Testis (tissue), 3 donors: ENCODE measurements around the gene UPK1A. TPM values are rescaled to one million over a fixed set of nuclear protein-coding genes. Genes with fewer than 3 reads are reported as not detected.
"Not testable (repeated sequence)": the region's sequence is repeated elsewhere in the genome, so short reads cannot be mapped to it uniquely, and the experiment has no call there.

Experiments used
- DNase-seq: peaks from one replicate; pipeline ENCODE4 v3.0.0-alpha.2; 2019
- H3K27ac ChIP-seq, 2 donors: fragments of 200-600 bp; sonication (generic); one replicate each; pipeline ENCODE4 v1.5.1; 2019
- H3K27me3 ChIP-seq: fragments of 200-600 bp; sonication (generic); one replicate; pipeline ENCODE4 v1.5.1; 2019
- H3K36me3 ChIP-seq: fragments of 200-600 bp; sonication (generic); one replicate; pipeline ENCODE4 v1.5.1; 2017; ENCODE audit warnings: low read depth; ENCODE audit errors: missing control alignments
- H3K4me1 ChIP-seq: fragments of 200-600 bp; sonication (generic); one replicate; pipeline ENCODE4 v1.5.1; 2019
- H3K4me3 ChIP-seq, 2 donors: fragments of 200-600 bp; sonication (generic); one replicate each; pipeline ENCODE4 v1.5.1; 2017 to 2019
- H3K9me3 ChIP-seq: fragments of 200-600 bp; sonication (generic); one replicate; pipeline ENCODE4 v1.5.1; 2017
- CTCF ChIP-seq, 3 experiments: fragments of 450-650 bp in 2 of 3; fragments of 200-600 bp in 1 of 3; sonication (generic) in 1 of 3; IDR thresholded peaks; one replicate each; pipeline ENCODE4 v1.5.1; 2016 to 2019; ENCODE audit warnings: antibody characterized with exemption in 3 of 3, mild to moderate bottlenecking in 2 of 3, moderate library complexity in 1 of 3
- POLR2A ChIP-seq: fragments of 450-650 bp; IDR thresholded peaks from one replicate; pipeline ENCODE4 v1.6.1; 2017; ENCODE audit warnings: antibody characterized with exemption, mild to moderate bottlenecking, moderate library complexity
- WGBS, 2 donors: methylation state at CpG; one replicate each; pipeline ENCODE4 v1.1.5; 2018; 5-methylcytosine and 5-hydroxymethylcytosine counted together
- intact Hi-C: fragments of 100-400 bp; cut with DNase I; formaldehyde crosslinking; loops from one replicate; pipeline ENCODE4 v1.15.1; 2023; ENCODE audit warnings: low total_unique reads
- polyA plus RNA-seq: library from polyadenylated mRNA; stranded (reverse); fragments of 350-450 nt; fragmentation: Illumina TruSeq; extraction: RNeasy Lipid Tissue Mini Kit (QIAGEN cat#74804); gene quantifications from one replicate; pipeline ENCODE4 v1.2.3, GENCODE V29; 2014; ENCODE audit warnings: low read depth, low replicate concordance; ENCODE audit not compliant: insufficient read depth
- total RNA-seq, 2 donors: library from RNA; depleted of rRNA; stranded (reverse); fragments of >200 nt; gene quantifications; one replicate each; pipeline ENCODE4 v1.2.3, GENCODE V29; 2016

The UPK1A gene
- total and polyA plus RNA-seq, 3 donors from 2014 or later: 0.37 to 1.0 (median 0.47) TPM

DNA sequence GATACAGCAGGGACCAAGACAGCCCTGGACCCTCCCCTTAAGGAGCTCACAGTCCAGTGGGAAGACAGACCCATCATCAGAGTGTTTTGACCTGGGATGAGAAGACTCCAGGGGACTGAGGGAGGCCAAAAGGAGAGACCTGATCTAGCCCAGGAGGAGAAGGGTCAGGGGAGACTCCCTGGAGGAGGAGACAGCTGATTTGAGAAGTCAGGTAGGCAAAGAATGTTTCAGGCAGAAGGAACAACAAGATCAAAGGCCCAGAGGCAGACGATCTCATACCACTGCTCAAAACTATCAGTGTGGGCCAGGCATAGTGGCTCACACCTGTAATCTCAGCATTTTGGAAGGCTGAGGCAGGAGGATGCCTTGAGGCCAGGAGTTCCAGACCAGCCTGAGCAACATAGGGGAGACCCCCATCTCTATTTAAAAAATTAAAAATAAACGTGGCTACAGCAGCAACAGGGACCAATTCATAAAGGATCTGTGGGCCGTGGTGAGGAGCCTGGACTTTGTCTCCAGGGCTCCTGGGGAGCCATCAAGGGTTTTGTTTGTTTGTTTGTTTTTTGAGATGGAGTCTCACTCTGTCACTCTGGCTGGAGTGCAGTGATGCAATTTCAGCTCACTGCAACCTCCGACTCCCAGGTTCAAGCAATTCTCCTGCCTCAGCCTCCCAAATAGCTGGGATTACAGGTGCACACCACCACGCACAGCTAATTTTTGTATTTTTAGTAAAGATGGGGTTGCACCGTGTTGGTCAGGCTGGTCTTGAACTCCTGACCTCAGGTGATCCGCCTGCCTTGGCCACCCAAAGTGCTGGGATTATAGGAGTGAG, 20.4 kb upstream of the UPK1A start:
- 65 to 74% methylated on average over 7 of the region's 7 CpGs for WGBS, 2 donors
- H3K27me3 ChIP-seq: no peaks in the 10 kb centered on the region
- DNase-seq: no peak
- H3K4me3 ChIP-seq: no peak overlapping the region
- H3K4me1 ChIP-seq: peaks cover 8% of the 10 kb centered on the region
- H3K36me3 ChIP-seq: no peaks in the 10 kb centered on the region
- H3K27ac ChIP-seq: peak overlapping the region in 1 of 2 donors; percentile 78
- no peak for TF ChIP-seq POLR2A
- TF ChIP-seq CTCF (IDR thresholded peaks at IDR 0.05): no peak
- H3K9me3 ChIP-seq: no peaks in the 10 kb centered on the region
- intact Hi-C loops: loop anchor here (10.0 kb wide), 1 partner anchor 101 kb away; the partner anchor contains the start of gene TMEM147

DNA sequence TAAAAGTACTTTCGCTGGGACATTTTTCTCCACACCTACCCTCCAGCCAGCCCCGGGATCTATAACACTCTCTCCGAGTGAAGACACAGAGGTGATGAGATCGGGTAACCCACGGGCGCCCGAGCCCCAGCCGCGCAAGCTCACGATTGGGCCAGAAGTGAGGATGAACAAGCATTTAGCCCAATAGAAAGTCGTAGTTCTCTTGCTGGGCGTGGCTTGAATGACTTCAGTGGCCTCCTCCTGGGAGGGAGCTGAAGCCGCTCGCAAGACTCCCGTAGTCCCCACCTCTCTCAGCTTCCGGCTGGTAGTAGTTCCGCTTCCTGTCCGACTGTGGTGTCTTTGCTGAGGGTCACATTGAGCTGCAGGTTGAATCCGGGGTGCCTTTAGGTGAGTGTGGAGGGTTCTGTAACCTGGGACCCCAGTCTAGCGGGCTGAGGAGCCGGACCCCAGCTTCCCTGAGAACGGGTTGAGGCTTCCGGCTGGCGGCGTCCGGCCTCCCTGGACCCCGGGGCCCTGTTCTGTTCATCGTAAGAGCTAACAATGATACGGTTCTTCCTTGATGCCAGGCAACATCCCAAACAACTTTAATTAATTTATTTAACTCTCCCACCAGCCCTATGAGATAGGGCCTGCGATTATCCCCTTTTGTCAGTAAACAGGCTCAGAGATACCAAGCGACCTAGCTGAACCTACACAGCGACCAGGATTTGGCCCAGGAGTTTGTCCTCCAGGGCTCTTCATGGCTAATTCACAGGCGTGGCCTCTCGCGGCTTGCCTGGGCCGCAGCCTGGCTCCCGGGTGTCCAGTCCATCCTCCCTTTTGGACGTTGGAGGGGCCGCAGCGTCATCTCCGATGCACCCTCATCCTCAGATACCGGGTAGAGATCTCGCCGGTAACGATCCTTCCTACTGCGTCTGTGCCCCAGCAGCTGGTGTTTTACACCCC, 18.0 kb upstream of the UPK1A start, which contains the start of gene COX6B1:
COX6B1 (plus strand) TSS at position 307 of the 945 bp plus-strand sequence. CDS start 2,921 bp downstream, outside the sequence.
- intact Hi-C loops: loop anchor here (10.0 kb wide), 1 partner anchor 103 kb away; the partner anchor contains the start of gene TMEM147
- WGBS, 2 donors: 0 to 1% methylated on average over 38 to 46 of the region's 46 CpGs
- peaks cover 8% of the 10 kb centered on the region for H3K4me1 ChIP-seq
- TF ChIP-seq POLR2A: no peak
- H3K4me3 ChIP-seq: peak within 1 kb of the TSS; percentile 78 to 96
- peak within 1 kb of the TSS; percentile 65 to 69 for H3K27ac ChIP-seq
- H3K36me3 ChIP-seq: no peaks in the 10 kb centered on the region
- H3K9me3 ChIP-seq: no peaks in the 10 kb centered on the region
- no peaks in the 10 kb centered on the region for H3K27me3 ChIP-seq
- DNase-seq: peak; percentile 98

- TF ChIP-seq CTCF (IDR thresholded peaks at IDR 0.05) (no peak), POLR2A (no peak)
- Histone ChIP-seq H3K27me3 (no peaks in the 10 kb centered on the region), H3K36me3 (no peaks in the 10 kb centered on the region), H3K4me1 (peaks cover 8% of the 10 kb centered on the region), H3K4me3 (no peak overlapping the region), H3K9me3 (no peaks in the 10 kb centered on the region), H3K27ac (no peak overlapping the region)
- WGBS, 2 donors: 67 to 79% methylated on average over 9 of the region's 9 CpGs
- intact Hi-C loops: no loop called here
- DNase-seq: no peak
Observed at GRCh38 chr19:35650581-35650980, 15.7 kb upstream of the UPK1A start.

DNA sequence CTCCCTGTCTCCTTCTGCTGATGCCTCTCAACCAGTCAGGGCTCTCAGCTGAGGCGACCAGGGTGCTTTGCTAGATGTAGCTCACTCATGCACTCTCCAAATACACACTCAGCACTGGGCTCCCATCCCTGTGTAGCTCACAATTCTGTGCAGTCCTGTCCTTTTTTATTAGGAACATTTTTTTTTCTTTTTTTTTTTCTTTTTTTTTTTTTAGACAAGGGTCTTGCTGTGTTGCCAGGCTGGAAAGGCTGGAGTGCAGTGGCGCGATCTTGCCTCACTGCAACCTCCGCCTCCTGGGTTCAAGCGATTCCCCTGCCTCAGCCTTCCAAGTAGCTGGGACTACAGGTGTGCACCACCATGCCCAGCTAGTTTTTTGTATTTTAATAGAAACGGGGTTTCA, 11.5 kb upstream of the UPK1A start:
- H3K27ac ChIP-seq, H3K4me3 ChIP-seq, H3K9me3 ChIP-seq, H3K4me1 ChIP-seq, DNase-seq, H3K27me3 ChIP-seq, H3K36me3 ChIP-seq, intact Hi-C loops: not testable (repeated sequence)
- 97 to 98% methylated on average over 4 to 6 of the region's 6 CpGs for WGBS, 2 donors

- H3K4me1 ChIP-seq: no peaks in the 10 kb centered on the region
- intact Hi-C loops: no loop called here
- 94 to 95% methylated on average over 4 of the region's 4 CpGs for WGBS, 2 donors
- no peak for DNase-seq
- no peaks in the 10 kb centered on the region for H3K9me3 ChIP-seq
- no peaks in the 10 kb centered on the region for H3K36me3 ChIP-seq
- H3K4me3 ChIP-seq: no peak overlapping the region
- no peaks in the 10 kb centered on the region for H3K27me3 ChIP-seq
- no peak for TF ChIP-seq POLR2A
- TF ChIP-seq CTCF (IDR thresholded peaks at IDR 0.05): no peak
- no peak overlapping the region for H3K27ac ChIP-seq
Observed at GRCh38 chr19:35655600-35655999, 10.7 kb upstream of the UPK1A start.
